Suprapubic skin (tissue), 4 donors: Measurements from ENCODE around the gene SYPL2. TPM values are rescaled to one million over a fixed set of nuclear protein-coding genes. Genes with fewer than 3 reads are reported as not detected.

Source experiments
- DNase-seq, 2 donors: peaks; one replicate each; pipeline ENCODE4 v3.0.0-alpha.2; 2019; ENCODE audit warnings: low spot score in 2 of 2
- H3K27ac ChIP-seq: fragments of 200-600 bp; sonication (generic); one replicate; pipeline ENCODE4 v1.5.1; 2019
- H3K27me3 ChIP-seq: fragments of 200-600 bp; sonication (generic); one replicate; pipeline ENCODE4 v1.5.1; 2019
- H3K36me3 ChIP-seq: fragments of 200-600 bp; sonication (generic); one replicate; pipeline ENCODE4 v1.5.1; 2019
- H3K4me1 ChIP-seq: fragments of 200-600 bp; sonication (generic); one replicate; pipeline ENCODE4 v1.5.1; 2019
- H3K4me3 ChIP-seq: fragments of 200-600 bp; sonication (generic); one replicate; pipeline ENCODE4 v1.5.1; 2019; ENCODE audit warnings: mild to moderate bottlenecking
- H3K9me3 ChIP-seq: fragments of 200-600 bp; sonication (generic); one replicate; pipeline ENCODE4 v1.5.1; 2019
- EP300 ChIP-seq: sonication (generic); formaldehyde crosslinking; IDR thresholded peaks from one replicate; pipeline ENCODE4 v1.6.1; 2017; ENCODE audit warnings: antibody characterized with exemption
- POLR2A ChIP-seq, 2 donors: fragments of 450-650 bp; IDR thresholded peaks; one replicate each; pipeline ENCODE4 v1.6.1; 2017; ENCODE audit warnings: antibody characterized with exemption in 2 of 2, mild to moderate bottlenecking in 2 of 2, moderate library complexity in 2 of 2
- POLR2AphosphoS5 ChIP-seq, 3 donors: sonication (generic); formaldehyde crosslinking; IDR thresholded peaks; one replicate each; pipeline ENCODE4 v1.6.1; 2017; ENCODE audit warnings: antibody characterized with exemption in 3 of 3
- WGBS: methylation state at CpG from one replicate; pipeline ENCODE4 v1.1.5; 2018; 5-methylcytosine and 5-hydroxymethylcytosine counted together
- total RNA-seq, 4 donors: library from RNA; depleted of rRNA; stranded (reverse); fragments of >200 nt; gene quantifications; one replicate each; pipeline ENCODE4 v1.1.0, GENCODE V29; 2016
- TF ChIP-seq, protein P1 (sequence below), 2 donors: fragments of 200-600 bp in 1 of 2; fragments of 450-650 bp in 1 of 2; sonication (generic) in 1 of 2; IDR thresholded peaks; one replicate each; pipeline ENCODE4 v1.5.1; 2016 to 2019; ENCODE audit warnings: antibody characterized with exemption in 2 of 2, mild to moderate bottlenecking in 1 of 2, moderate library complexity in 1 of 2

The SYPL2 gene
- total RNA-seq, 4 donors from 2014 or later, result 0.23 to 2.1 (median 0.34) TPM; not detected in 1

- 22% methylated on average over 3 of the region's 3 CpGs for WGBS
- peaks cover 23% of the 10 kb centered on the region for H3K4me1 ChIP-seq
- no peaks in the 10 kb centered on the region for H3K9me3 ChIP-seq
- H3K36me3 ChIP-seq, result peaks cover 24% of the 10 kb centered on the region
- TF ChIP-seq POLR2A (IDR thresholded peaks at IDR 0.05) (no peak), POLR2AphosphoS5 (IDR thresholded peaks at IDR 0.05) (no peak), EP300 (no peak)
- TF ChIP-seq, protein P1, sequence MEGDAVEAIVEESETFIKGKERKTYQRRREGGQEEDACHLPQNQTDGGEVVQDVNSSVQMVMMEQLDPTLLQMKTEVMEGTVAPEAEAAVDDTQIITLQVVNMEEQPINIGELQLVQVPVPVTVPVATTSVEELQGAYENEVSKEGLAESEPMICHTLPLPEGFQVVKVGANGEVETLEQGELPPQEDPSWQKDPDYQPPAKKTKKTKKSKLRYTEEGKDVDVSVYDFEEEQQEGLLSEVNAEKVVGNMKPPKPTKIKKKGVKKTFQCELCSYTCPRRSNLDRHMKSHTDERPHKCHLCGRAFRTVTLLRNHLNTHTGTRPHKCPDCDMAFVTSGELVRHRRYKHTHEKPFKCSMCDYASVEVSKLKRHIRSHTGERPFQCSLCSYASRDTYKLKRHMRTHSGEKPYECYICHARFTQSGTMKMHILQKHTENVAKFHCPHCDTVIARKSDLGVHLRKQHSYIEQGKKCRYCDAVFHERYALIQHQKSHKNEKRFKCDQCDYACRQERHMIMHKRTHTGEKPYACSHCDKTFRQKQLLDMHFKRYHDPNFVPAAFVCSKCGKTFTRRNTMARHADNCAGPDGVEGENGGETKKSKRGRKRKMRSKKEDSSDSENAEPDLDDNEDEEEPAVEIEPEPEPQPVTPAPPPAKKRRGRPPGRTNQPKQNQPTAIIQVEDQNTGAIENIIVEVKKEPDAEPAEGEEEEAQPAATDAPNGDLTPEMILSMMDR (IDR thresholded peaks at IDR 0.05), result no peak
- H3K27me3 ChIP-seq, result no peaks in the 10 kb centered on the region
- peak overlapping the region; percentile 77 for H3K4me3 ChIP-seq
- no peak overlapping the region for H3K27ac ChIP-seq
- no peak for DNase-seq
Measured at GRCh38 chr1:109485001-109485400, 18.7 kb downstream of the SYPL2 start.

- TF ChIP-seq, protein P1 (IDR thresholded peaks at IDR 0.05), result no peak
- TF ChIP-seq EP300 (no peak), POLR2A (IDR thresholded peaks at IDR 0.05) (no peak), POLR2AphosphoS5 (IDR thresholded peaks at IDR 0.05) (no peak)
- Histone ChIP-seq H3K4me3 (no peak overlapping the region), H3K9me3 (no peaks in the 10 kb centered on the region), H3K4me1 (peaks cover 23% of the 10 kb centered on the region), H3K27ac (no peak overlapping the region), H3K36me3 (peaks cover 26% of the 10 kb centered on the region), H3K27me3 (no peaks in the 10 kb centered on the region)
- 79% methylated on average over 5 of the region's 5 CpGs for WGBS
- no peak for DNase-seq
Measured at GRCh38 chr1:109487261-109487660, 20.9 kb downstream of the SYPL2 start.

DNA sequence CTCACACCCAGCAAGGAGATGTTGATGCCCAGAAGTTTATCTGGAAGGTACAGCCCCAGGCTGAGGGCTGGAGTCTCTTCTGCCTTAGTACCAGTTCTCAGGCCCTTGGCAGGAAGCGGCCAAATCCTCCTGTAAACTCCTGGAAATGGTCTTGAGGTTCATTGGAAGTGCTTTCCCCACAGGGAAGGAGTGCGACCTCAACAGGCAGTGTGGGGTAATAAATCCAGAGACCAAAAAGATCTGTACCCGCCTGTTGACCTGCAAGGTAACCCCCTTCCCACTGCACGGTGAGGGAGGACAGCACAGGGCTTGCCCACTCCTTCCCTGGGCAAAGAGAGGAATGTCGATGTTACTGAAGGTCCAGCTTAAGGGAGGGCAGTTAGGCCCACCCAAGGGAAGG lies 21.9 kb downstream of the SYPL2 start:
- no peak for DNase-seq
- 73% methylated on average over 5 of the region's 5 CpGs for WGBS

DNA sequence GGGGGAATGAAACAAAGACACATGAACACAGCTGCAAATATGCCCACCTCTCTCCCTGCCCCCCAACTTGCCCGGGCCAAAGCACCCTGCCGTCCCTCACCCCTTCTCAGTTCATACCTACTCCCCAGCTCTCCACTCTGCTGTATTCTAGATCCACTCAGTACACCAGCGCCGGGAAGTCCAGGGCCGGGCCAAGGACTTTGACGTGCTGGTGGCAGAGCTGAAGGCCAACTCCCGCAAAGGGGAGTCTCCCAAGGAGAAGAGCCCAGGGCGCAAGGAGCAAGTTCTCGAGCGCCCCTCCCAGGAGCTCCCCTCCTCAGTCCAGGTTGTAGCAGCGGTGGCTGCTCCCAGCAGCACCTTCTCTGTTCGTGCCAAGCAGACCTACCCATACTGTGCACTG lies 22.4 kb downstream of the SYPL2 start:
- H3K4me1 ChIP-seq, result peaks cover 26% of the 10 kb centered on the region
- no peak overlapping the region for H3K4me3 ChIP-seq
- DNase-seq, result no peak
- H3K36me3 ChIP-seq, result peaks cover 26% of the 10 kb centered on the region
- H3K27ac ChIP-seq, result no peak overlapping the region
- WGBS, result 90% methylated on average over 3 of the region's 12 CpGs
- H3K27me3 ChIP-seq, result no peaks in the 10 kb centered on the region
- no peaks in the 10 kb centered on the region for H3K9me3 ChIP-seq
- no peak for TF ChIP-seq EP300

More for the DNA sequence above, 21.9 kb downstream of the SYPL2 start:
- no peak overlapping the region for H3K27ac ChIP-seq
- peaks cover 24% of the 10 kb centered on the region for H3K4me1 ChIP-seq
- no peaks in the 10 kb centered on the region for H3K9me3 ChIP-seq
- H3K27me3 ChIP-seq, result no peaks in the 10 kb centered on the region
- TF ChIP-seq, protein P1 (IDR thresholded peaks at IDR 0.05), result no peak
- no peak for TF ChIP-seq EP300
- no peak for TF ChIP-seq POLR2A (IDR thresholded peaks at IDR 0.05)
- no peak for TF ChIP-seq POLR2AphosphoS5 (IDR thresholded peaks at IDR 0.05)
- no peak overlapping the region for H3K4me3 ChIP-seq
- H3K36me3 ChIP-seq, result peaks cover 26% of the 10 kb centered on the region

GRCh38 chr1:109490029-109490933 lies 23.9 kb downstream of the SYPL2 start:
- WGBS, result 74% methylated on average over 8 of the region's 11 CpGs
- Histone ChIP-seq H3K27ac (no peak overlapping the region), H3K4me1 (peaks cover 25% of the 10 kb centered on the region), H3K36me3 (peaks cover 26% of the 10 kb centered on the region), H3K4me3 (no peak overlapping the region), H3K27me3 (no peaks in the 10 kb centered on the region), H3K9me3 (no peaks in the 10 kb centered on the region)
- DNase-seq, result no peak
- TF ChIP-seq POLR2AphosphoS5 (IDR thresholded peaks at IDR 0.05), result no peak
- no peak for TF ChIP-seq EP300
- TF ChIP-seq POLR2A (IDR thresholded peaks at IDR 0.05), result no peak
- TF ChIP-seq, protein P1 (IDR thresholded peaks at IDR 0.05), result peak in 1 of 2 donors; percentile 88
